Hepatocyte (in vitro differentiated cells): ENCODE measurements around the gene MAB21L4. TPM values are rescaled to one million over a fixed set of nuclear protein-coding genes. Genes with fewer than 3 reads are reported as not detected.

Experiments
- DNase-seq: peaks from one replicate; pipeline ENCODE4 v3.0.0-alpha.2; 2016; ENCODE audit warnings: low spot score
- H2AFZ ChIP-seq: fragments of 200-600 bp; sonication (generic); 2 replicates; pipeline ENCODE4 v1.6.0; 2016; ENCODE audit warnings: antibody characterized with exemption, mild to moderate bottlenecking
- H3K27ac ChIP-seq: fragments of 200-600 bp; sonication (generic); 2 replicates; pipeline ENCODE4 v1.5.1; 2016; ENCODE audit warnings: mild to moderate bottlenecking
- H3K27me3 ChIP-seq: fragments of 200-600 bp; sonication (generic); 2 replicates; pipeline ENCODE4 v1.6.1; 2016
- H3K36me3 ChIP-seq: fragments of 200-600 bp; sonication (generic); replicated peaks from 2 replicates; pipeline ENCODE4 v1.5.1; 2016; ENCODE audit warnings: low read depth; ENCODE audit not compliant: insufficient read depth
- H3K4me1 ChIP-seq: fragments of 200-600 bp; sonication (generic); 2 replicates; pipeline ENCODE4 v1.5.1; 2016; ENCODE audit warnings: mild to moderate bottlenecking, moderate library complexity; ENCODE audit not compliant: insufficient read depth
- H3K4me2 ChIP-seq: fragments of 200-600 bp; sonication (generic); 2 replicates; pipeline ENCODE4 v1.6.0; 2016
- H3K4me3 ChIP-seq: fragments of 200-600 bp; sonication (generic); 2 replicates; pipeline ENCODE4 v1.5.1; 2016; ENCODE audit warnings: mild to moderate bottlenecking
- H3K79me2 ChIP-seq: fragments of 200-600 bp; sonication (generic); 2 replicates; pipeline ENCODE4 v1.6.0; 2017; ENCODE audit warnings: mild to moderate bottlenecking
- H3K9me2 ChIP-seq: fragments of 200-600 bp; sonication (generic); replicated peaks from 2 replicates; pipeline ENCODE4 v1.6.0; 2017; ENCODE audit warnings: mild to moderate bottlenecking; ENCODE audit not compliant: insufficient read depth
- H3K9me3 ChIP-seq: fragments of 200-600 bp; sonication (generic); 2 replicates; pipeline ENCODE4 v1.5.1; 2016; ENCODE audit warnings: low read depth, mild to moderate bottlenecking
- H4K20me1 ChIP-seq: fragments of 200-600 bp; sonication (generic); 2 replicates; pipeline ENCODE4 v1.6.0; 2016; ENCODE audit warnings: mild to moderate bottlenecking; ENCODE audit not compliant: insufficient read depth, poor library complexity, severe bottlenecking
- CTCF ChIP-seq: fragments of 200-600 bp; sonication (generic); IDR thresholded peaks from 2 replicates; pipeline ENCODE4 v1.5.1; 2016; ENCODE audit warnings: antibody characterized with exemption, mild to moderate bottlenecking; ENCODE audit not compliant: poor library complexity
- EZH2 ChIP-seq: fragments of 200-600 bp; sonication (generic); IDR thresholded peaks from 2 replicates; pipeline ENCODE4 v1.6.1; 2016; ENCODE audit warnings: antibody characterized with exemption, mild to moderate bottlenecking, borderline replicate concordance
- EZH2phosphoT487 ChIP-seq: fragments of 200-600 bp; sonication (generic); IDR thresholded peaks from one replicate; pipeline ENCODE4 v1.6.1; 2018; ENCODE audit warnings: antibody characterized with exemption, mild to moderate bottlenecking, low read depth, moderate library complexity; ENCODE audit not compliant: unreplicated experiment, severe bottlenecking
- WGBS: methylation state at CpG from one replicate; pipeline ENCODE4 v1.1.6; 2016; ENCODE audit warnings: low lambda C conversion rate; ENCODE audit errors: missing lambda C conversion rate; 5-methylcytosine and 5-hydroxymethylcytosine counted together
- polyA plus RNA-seq: library from polyadenylated mRNA; unstranded; fragments of >200 nt; fragmentation: Nextera tagmentation; extraction: Ambion mirVana; gene quantifications from 2 replicates; pipeline ENCODE4 v1.2.1, GENCODE V29; 2016
- total RNA-seq: library from RNA; depleted of rRNA; stranded (reverse); fragments of >200 nt; gene quantifications from 2 replicates; pipeline ENCODE4 v1.2.3, GENCODE V29; 2014

The MAB21L4 gene
- total and polyA plus RNA-seq, 2 experiments from 2014 or later: 11.5 to 34.5 TPM

GRCh38 chr2:240877460-240878340 is 18.3 kb downstream of the MAB21L4 start:
- H3K27me3 ChIP-seq: no peaks in the 10 kb centered on the region
- H3K9me3 ChIP-seq: no peaks in the 10 kb centered on the region
- 92% methylated on average over 34 of the region's 40 CpGs for WGBS
- no peak for DNase-seq
- peaks cover 15% of the 10 kb centered on the region for H3K4me1 ChIP-seq
- no peaks in the 10 kb centered on the region for H3K79me2 ChIP-seq
- no peak overlapping the region for H2AFZ ChIP-seq
- H3K36me3 ChIP-seq: no peaks in the 10 kb centered on the region
- H3K9me2 ChIP-seq: no peaks in the 10 kb centered on the region
- no peak for TF ChIP-seq CTCF
- no peak for TF ChIP-seq EZH2phosphoT487
- no peak for TF ChIP-seq EZH2
- no peak overlapping the region for H3K27ac ChIP-seq
- no peak overlapping the region for H3K4me3 ChIP-seq
- H4K20me1 ChIP-seq: no peaks in the 10 kb centered on the region
- no peak overlapping the region for H3K4me2 ChIP-seq

GRCh38 chr2:240876475-240877251 is 19.3 kb downstream of the MAB21L4 start:
- Histone ChIP-seq H3K27me3 (no peaks in the 10 kb centered on the region), H3K4me2 (no peak overlapping the region), H2AFZ (no peak overlapping the region), H3K4me3 (no peak overlapping the region), H3K9me3 (no peaks in the 10 kb centered on the region), H3K79me2 (no peaks in the 10 kb centered on the region), H3K27ac (no peak overlapping the region), H3K4me1 (peaks cover 15% of the 10 kb centered on the region), H3K9me2 (no peaks in the 10 kb centered on the region), H3K36me3 (no peaks in the 10 kb centered on the region), H4K20me1 (no peaks in the 10 kb centered on the region)
- WGBS: 94% methylated on average over 18 of the region's 18 CpGs
- peak; percentile 58 for DNase-seq
- no peak for TF ChIP-seq EZH2
- TF ChIP-seq CTCF: no peak
- TF ChIP-seq EZH2phosphoT487: no peak

GRCh38 chr2:240876035-240876474 is 19.9 kb downstream of the MAB21L4 start:
- no peak overlapping the region for H3K4me3 ChIP-seq
- no peaks in the 10 kb centered on the region for H3K9me3 ChIP-seq
- H3K4me1 ChIP-seq: peaks cover 15% of the 10 kb centered on the region
- H2AFZ ChIP-seq: no peak overlapping the region
- no peaks in the 10 kb centered on the region for H3K9me2 ChIP-seq
- H3K36me3 ChIP-seq: no peaks in the 10 kb centered on the region
- 76% methylated on average over 7 of the region's 7 CpGs for WGBS
- TF ChIP-seq CTCF (no peak), EZH2phosphoT487 (no peak), EZH2 (no peak)
- no peak overlapping the region for H3K27ac ChIP-seq
- H3K4me2 ChIP-seq: no peak overlapping the region
- no peaks in the 10 kb centered on the region for H4K20me1 ChIP-seq
- no peaks in the 10 kb centered on the region for H3K79me2 ChIP-seq
- H3K27me3 ChIP-seq: no peaks in the 10 kb centered on the region
- DNase-seq: no peak
